ENCODE data around the gene DSTN.

GRCh38 chr20:17657898-17658647 lies 88.2 kb downstream of the DSTN start:
- no peak for TF ChIP-seq POLR2A (IDR thresholded peaks at IDR 0.05; ENCODE audit: low read length)
- TF ChIP-seq GATA1 (IDR thresholded peaks at IDR 0.05; ENCODE audit: low read depth, low read length), result no peak

Measured in erythroblast (primary cell).